ENCODE data around the gene PTPRD.

DNA sequence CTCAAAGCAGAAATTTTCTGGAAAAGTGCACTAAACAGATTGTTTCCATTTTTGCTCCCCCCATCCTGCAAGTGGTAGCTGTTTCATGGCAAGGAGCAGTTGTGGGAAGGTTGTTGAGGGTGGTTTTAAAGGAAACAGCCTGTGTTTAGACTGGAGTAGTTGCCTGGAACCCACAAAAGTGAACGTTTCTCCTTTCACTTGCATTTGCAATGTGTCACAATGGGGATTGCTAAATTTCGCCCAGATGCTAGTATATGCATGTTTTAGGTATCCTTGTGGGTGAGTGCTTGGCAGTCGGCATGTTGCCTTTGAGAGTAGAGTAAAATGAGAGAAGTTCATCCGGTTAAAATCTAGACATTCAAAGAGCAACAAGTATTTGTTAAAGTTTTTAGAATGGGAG is 1713.3 kb downstream of the PTPRD start:
- TF ChIP-seq POLR2A (IDR thresholded peaks at IDR 0.05; ENCODE audit: low read depth, low read length) (no peak), RAD21 (IDR thresholded peaks at IDR 0.05; ENCODE audit: low read length) (no peak), CEBPB (IDR thresholded peaks at IDR 0.05; ENCODE audit: low read depth, low read length) (no peak), MXI1 (IDR thresholded peaks at IDR 0.05; ENCODE audit: borderline replicate concordance, low read depth, low read length) (no peak), MAZ (IDR thresholded peaks at IDR 0.05; ENCODE audit: borderline replicate concordance, low read depth, low read length) (no peak), RCOR1 (IDR thresholded peaks at IDR 0.05; ENCODE audit: insufficient replicate concordance, low read length) (no peak), SMC3 (IDR thresholded peaks at IDR 0.05; ENCODE audit: low read depth, low read length) (no peak), MAFK (IDR thresholded peaks at IDR 0.05; ENCODE audit: low read depth, low read length) (no peak), BHLHE40 (IDR thresholded peaks at IDR 0.05; ENCODE audit: low read depth, low read length) (no peak)
- TF ChIP-seq, protein P1, sequence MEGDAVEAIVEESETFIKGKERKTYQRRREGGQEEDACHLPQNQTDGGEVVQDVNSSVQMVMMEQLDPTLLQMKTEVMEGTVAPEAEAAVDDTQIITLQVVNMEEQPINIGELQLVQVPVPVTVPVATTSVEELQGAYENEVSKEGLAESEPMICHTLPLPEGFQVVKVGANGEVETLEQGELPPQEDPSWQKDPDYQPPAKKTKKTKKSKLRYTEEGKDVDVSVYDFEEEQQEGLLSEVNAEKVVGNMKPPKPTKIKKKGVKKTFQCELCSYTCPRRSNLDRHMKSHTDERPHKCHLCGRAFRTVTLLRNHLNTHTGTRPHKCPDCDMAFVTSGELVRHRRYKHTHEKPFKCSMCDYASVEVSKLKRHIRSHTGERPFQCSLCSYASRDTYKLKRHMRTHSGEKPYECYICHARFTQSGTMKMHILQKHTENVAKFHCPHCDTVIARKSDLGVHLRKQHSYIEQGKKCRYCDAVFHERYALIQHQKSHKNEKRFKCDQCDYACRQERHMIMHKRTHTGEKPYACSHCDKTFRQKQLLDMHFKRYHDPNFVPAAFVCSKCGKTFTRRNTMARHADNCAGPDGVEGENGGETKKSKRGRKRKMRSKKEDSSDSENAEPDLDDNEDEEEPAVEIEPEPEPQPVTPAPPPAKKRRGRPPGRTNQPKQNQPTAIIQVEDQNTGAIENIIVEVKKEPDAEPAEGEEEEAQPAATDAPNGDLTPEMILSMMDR (conservative IDR thresholded peaks at IDR 0.05; ENCODE audit: low read depth, low read length), result no peak
- TF ChIP-seq, protein P2, sequence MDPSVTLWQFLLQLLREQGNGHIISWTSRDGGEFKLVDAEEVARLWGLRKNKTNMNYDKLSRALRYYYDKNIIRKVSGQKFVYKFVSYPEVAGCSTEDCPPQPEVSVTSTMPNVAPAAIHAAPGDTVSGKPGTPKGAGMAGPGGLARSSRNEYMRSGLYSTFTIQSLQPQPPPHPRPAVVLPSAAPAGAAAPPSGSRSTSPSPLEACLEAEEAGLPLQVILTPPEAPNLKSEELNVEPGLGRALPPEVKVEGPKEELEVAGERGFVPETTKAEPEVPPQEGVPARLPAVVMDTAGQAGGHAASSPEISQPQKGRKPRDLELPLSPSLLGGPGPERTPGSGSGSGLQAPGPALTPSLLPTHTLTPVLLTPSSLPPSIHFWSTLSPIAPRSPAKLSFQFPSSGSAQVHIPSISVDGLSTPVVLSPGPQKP (IDR thresholded peaks at IDR 0.05; ENCODE audit: borderline replicate concordance, low read depth, low read length), result no peak
- TF ChIP-seq, protein P3, sequence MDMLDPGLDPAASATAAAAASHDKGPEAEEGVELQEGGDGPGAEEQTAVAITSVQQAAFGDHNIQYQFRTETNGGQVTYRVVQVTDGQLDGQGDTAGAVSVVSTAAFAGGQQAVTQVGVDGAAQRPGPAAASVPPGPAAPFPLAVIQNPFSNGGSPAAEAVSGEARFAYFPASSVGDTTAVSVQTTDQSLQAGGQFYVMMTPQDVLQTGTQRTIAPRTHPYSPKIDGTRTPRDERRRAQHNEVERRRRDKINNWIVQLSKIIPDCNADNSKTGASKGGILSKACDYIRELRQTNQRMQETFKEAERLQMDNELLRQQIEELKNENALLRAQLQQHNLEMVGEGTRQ (IDR thresholded peaks at IDR 0.05; ENCODE audit: low read depth, low read length), result no peak
